GM21576 (cell line): ENCODE results near the gene DIAPH2.

ENCODE experiments used
- ATAC-seq: cut with Tn5 transposase; IDR thresholded peaks from one replicate; pipeline ENCODE4 v1.9.1; 2021; ENCODE audit warnings: mild to moderate bottlenecking, moderate library complexity; ENCODE audit not compliant: unreplicated experiment

The DIAPH2 gene

GRCh38 chrX:97030947-97031346 is 346.3 kb downstream of the DIAPH2 start:
- no peak for ATAC-seq

DNA sequence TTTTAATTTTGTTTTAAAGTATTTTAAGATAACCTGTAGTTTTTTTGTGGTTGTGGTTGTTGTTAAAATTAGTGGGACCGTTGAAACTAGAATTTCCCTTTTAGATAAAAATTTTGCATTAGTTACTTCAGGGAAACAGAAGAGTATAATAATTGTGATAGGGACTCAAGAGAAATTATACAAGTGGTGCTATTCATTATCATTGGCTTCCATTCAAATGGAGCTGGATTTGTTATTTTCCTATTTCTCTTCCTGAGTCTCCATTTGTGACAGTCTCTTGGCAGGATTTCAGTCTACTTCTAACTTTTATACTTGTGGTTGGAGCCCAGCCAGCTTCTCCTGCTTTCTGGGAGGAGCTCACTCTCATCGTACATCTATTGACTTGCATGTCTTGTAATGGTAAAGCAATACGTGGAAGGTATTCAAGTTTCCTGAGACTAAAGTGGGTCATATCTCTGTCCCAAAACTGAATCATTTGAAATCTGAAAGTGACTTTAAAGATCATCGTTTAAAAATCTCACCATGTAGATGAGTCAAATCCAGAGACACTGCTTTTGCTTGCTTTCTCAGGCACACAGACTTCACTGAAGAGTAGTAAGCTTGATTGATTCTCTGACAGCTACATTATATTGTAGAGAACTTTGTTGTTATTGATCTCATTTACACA is 354.9 kb downstream of the DIAPH2 start:
- peak; percentile 91 for ATAC-seq

DNA sequence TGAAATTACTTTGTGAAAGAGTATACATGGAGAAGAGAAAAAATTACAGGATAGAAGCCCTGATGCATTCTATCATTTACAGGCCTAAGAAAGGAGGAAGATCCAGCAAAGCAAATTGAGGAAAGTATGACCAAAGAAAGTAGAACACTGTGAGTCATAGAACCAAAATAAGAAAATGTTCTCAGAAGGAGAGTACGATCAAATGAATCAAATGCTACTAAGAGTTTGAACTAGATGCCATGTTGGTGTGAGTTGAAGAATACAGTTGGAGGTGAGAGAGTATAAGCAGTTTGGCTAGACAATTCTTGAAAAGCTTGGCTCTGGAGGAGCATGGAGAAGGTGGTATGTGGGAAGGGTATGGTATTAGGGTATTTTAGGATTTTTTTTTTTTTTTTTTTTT is 360.8 kb downstream of the DIAPH2 start:
- ATAC-seq, result no peak

DNA sequence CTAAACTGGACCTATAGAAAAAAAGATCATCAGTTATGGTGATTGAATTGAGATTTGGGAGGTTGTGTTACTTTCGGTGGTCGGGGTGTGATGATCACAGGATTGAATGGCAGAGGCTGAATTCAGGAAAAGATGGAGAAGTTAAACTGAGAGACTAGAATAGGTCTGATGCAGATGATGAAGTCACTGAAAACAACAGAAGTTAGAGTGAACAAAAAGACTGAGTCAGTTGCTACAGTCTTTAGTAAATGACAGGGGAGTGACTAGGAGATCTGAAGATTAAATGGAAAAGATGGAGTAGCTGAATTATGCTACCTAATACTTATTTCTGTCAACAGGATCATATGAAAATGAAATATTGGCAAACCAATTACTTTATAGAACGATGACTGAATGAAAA is 362.2 kb downstream of the DIAPH2 start:
- no peak for ATAC-seq

- no peak for ATAC-seq
Observed at GRCh38 chrX:97050392-97050791, 365.8 kb downstream of the DIAPH2 start.

DNA sequence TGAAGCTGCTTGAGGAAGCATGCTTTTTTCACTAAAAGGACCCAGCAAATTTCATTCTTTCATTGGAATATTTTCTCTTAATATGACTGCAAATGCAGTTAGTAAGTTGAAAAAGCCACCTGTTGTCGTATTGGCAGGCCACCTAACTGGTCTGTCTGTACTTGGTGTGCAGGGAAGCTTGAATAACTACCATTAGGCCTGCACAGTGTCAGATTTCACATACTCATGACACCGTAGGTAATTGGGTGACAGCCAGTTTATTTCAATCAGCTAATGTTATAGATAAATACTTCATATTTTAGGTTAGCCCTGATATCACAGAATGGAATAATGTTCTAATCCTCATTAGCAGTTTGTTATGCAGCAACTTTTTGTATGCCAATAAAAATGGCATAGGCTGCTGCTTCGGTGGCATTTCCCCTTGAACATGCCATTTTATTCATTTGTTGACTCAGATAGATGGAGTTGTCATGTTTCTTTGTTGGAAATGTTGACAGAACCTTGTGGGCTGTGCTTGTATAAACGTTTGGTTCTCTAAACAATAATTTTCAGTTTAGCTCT is 372.8 kb downstream of the DIAPH2 start:
- ATAC-seq, result no peak

DNA sequence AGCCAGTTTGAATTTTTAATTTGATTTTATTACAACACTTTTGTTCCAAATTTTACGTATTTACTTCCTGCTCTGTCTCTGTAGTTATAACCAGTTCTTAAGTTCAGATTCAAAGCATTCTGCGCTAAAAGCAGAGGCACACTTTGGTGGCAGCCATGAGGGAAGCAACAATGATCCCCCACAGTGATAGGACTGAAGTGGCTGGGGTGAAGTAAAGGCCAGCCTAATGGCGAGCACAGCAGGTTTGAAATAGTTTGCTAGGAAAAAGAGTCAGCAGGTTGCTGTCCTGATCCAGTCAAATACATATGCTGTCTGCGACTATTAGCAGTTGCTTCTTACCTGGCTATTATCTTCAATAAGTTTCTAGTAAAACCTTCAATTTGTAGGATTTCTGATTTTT is 375.4 kb downstream of the DIAPH2 start:
- no peak for ATAC-seq

- no peak for ATAC-seq
Observed at GRCh38 chrX:97065066-97065465, 380.4 kb downstream of the DIAPH2 start.

- ATAC-seq, result no peak
Observed at GRCh38 chrX:97065973-97066372, 381.3 kb downstream of the DIAPH2 start.

GRCh38 chrX:97066381-97066780 is 381.7 kb downstream of the DIAPH2 start:
- no peak for ATAC-seq

DNA sequence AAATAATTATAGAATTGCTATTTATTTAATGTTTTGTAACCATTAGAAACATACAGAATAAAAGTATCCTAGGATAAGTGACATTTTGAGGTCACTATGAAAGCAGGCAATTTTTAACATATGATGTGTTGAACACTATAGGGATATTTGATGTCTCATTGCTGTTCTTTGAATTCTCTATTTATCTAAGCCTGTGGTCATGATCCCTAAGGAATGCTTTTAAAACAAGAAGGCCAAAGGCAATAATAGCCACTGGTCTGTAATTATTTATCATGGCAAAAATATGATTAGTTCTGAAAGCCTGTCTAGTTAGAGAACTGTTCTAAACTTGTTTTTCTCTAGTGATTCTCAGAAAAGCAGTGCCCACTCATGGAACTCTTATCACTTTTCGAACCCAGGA is 385.7 kb downstream of the DIAPH2 start:
- ATAC-seq, result no peak

- ATAC-seq, result no peak
Observed at GRCh38 chrX:97074400-97074799, 389.8 kb downstream of the DIAPH2 start.

DNA sequence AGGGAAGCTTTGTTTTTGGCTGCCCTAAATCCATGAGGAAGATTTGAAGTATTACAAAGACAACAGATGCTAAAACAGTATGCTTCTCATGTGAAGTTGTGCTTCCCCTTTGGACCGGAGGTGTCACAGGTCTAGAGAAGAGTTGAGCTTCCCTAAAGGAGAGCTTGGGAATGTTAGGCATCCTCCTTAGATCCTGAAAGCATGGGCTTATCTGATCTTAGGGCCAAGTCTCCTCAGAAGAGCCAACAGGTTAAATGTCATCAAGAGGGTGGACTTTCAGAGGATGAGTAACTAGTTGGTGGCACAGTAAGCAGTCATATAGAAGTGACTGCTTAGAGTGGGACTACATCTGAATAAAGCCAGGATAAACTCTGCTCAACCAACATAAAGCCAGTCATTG is 404.5 kb downstream of the DIAPH2 start:
- no peak for ATAC-seq

DNA sequence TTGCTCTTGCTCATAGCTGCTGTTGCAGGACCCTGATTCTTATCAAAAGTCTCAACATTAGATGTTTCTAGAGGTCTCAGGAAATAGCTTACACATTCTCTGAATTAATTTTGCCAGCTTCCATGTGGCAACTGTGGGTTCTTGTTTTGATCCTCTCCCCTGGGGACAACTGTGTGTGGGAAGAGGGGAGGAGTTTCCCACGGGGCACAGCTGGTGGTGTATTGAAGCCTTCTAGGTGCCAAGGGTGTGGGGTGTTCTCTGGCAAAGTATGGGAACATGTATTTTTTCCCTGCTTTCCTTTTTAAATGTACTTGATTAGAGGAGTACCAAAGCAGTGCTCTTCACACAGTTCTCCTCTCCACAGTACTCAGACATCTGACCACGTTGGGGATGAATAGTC is 411.7 kb downstream of the DIAPH2 start:
- ATAC-seq, result no peak

DNA sequence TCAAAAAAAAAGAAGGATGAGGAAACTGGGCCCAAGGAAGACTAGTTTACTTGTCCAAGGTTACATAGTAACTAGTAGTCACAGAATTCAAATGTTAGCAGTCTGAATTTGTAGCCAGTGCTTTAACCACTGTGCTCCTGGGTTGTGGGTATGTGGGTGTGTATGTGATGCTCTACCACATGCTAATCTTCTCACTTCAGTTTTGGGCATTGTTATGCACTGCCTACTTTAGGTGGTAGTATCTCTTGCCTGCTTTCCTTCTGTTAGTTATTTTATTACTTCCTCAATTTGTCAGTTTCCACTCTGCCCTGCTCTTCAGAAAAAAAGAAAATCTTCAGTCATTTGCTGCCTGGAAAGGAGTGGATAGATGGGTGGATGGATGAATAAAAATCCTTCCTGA is 418.3 kb downstream of the DIAPH2 start:
- no peak for ATAC-seq

DNA sequence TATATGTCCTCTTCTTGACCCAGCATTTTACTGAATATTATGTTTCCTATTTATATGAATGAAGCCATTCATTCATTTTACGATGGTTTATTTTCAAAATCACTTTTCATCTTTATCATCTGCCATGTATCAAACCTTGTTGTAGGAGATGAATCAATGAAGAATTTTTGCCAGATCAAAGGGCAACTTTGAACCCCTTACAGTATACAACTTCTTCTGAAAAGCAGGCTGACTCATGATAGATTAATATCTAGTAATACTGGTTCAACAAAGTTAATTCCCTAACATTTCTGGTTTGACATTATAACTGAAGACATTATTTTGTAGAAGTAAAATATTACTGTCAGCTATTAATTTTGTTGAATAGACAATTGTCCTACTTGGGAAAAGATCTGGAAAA is 425.1 kb downstream of the DIAPH2 start:
- ATAC-seq, result no peak

GRCh38 chrX:97117572-97117971 is 432.9 kb downstream of the DIAPH2 start:
- no peak for ATAC-seq

- ATAC-seq, result no peak
Observed at GRCh38 chrX:97119474-97120109, 434.9 kb downstream of the DIAPH2 start.

GRCh38 chrX:97123001-97123400 is 438.4 kb downstream of the DIAPH2 start:
- ATAC-seq, result no peak

DNA sequence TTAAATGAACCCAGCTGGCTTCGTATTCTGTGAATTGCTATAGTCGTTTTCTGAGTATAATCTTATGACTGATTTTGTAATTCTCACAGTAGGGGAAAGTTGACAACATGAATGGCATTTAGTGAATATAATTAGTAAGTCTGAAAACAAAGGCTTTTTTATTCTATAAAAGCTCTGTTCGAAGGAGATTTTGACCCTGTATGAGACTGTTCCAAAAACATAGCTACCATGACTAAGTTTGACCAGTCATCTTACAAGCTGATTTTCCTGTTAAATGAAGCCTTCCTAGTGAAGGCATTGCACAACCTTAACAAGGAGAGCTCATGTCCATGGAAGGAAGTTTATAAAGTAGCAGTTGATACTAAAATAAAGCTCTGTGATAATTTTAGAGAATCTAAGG is 441.4 kb downstream of the DIAPH2 start:
- ATAC-seq, result no peak

DNA sequence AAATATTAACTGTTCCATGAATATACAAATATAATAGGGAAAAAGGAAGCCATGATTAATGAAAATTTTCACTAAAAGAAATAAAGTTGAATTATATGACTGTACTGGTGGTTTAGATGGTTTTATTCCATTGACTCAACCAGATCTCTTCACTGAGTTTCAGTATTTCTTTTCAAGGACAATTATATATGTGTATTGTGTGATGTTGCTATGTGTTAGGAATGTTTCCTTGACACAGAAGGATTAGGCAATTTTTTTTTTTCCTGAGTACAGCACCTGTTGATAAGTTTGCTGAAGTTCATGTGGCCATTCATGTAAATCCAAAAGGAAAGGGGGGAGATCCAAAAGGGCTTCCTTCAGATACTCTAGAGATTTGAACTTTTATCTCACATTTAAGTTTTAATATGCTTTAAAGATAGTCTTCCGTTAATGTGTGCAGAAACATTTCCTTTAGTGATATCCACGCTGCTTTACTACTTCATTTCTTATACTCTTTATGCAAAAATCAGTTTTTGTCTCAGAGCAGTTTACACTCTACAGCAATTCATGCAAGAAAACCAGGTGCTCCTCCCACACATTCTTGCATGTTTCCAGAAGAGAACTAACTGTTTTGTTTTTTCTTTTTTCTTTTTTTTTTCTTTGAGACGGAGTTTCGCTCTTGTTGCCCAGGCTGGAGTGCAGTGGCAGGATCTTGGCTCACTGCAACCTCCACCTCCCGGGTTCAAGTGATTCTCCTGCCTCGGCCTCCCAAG is 448.2 kb downstream of the DIAPH2 start:
- ATAC-seq, result no peak

DNA sequence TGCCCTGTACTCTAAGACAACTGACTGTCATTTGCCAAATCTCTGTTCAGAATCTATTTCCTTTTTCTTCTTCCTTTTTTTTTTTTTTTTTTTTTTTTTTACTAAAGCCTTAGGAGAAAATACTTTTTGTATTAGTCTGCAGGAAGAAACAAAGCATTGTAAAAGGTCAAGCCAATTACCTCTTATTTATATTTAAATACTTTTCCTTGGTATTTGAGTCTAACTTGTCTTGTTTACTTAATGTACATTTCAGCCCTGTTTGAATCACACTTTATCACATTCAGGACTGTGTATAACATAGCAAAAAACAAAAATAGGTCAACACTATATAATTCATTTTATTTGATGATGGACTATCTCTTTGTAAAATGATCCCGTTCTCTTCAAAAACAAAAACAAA is 461.3 kb downstream of the DIAPH2 start:
- no peak for ATAC-seq
